H9 (cell line): ENCODE results near the gene PIM3. TPM values are rescaled to one million over a fixed set of nuclear protein-coding genes. Genes with fewer than 3 reads are reported as not detected.
A peak's percentile ranks its signal among the peaks of the same experiment; 100 is the strongest.

ENCODE experiments used
- DNase-seq: peaks from one replicate; pipeline ENCODE4 v3.0.0-alpha.2; 2017
- H2AFZ ChIP-seq: one replicate; pipeline ENCODE4 v1.6.1; 2013; ENCODE audit warnings: mild to moderate bottlenecking, low read length, control low read depth, moderate library complexity
- H2AK5ac ChIP-seq: 2 replicates; pipeline ENCODE4 v1.6.1; 2013; ENCODE audit warnings: low read length, control low read depth, mixed read lengths; ENCODE audit not compliant: insufficient read length
- H2BK120ac ChIP-seq: one replicate; pipeline ENCODE4 v1.6.1; 2013; ENCODE audit warnings: low read depth, mild to moderate bottlenecking, low read length, control low read depth, inconsistent platforms; ENCODE audit not compliant: poor library complexity, severe bottlenecking
- H2BK12ac ChIP-seq: 2 replicates; pipeline ENCODE4 v1.6.1; 2013; ENCODE audit warnings: low read length, control low read depth, mixed read lengths, low read depth; ENCODE audit not compliant: insufficient read length
- H2BK15ac ChIP-seq: 2 replicates; pipeline ENCODE4 v1.6.1; 2013; ENCODE audit warnings: low read depth, low read length, control low read depth
- H2BK20ac ChIP-seq: one replicate; pipeline ENCODE4 v1.6.1; 2013; ENCODE audit warnings: low read depth, mild to moderate bottlenecking, low read length, control low read depth, inconsistent platforms; ENCODE audit not compliant: poor library complexity, severe bottlenecking
- H2BK5ac ChIP-seq: 2 replicates; pipeline ENCODE4 v1.6.1; 2013; ENCODE audit warnings: low read length, control low read depth, mixed read lengths; ENCODE audit not compliant: insufficient read length
- H3K14ac ChIP-seq: 2 replicates; pipeline ENCODE4 v1.6.1; 2013; ENCODE audit warnings: low read length, control low read depth; ENCODE audit not compliant: insufficient read depth
- H3K18ac ChIP-seq: 2 replicates; pipeline ENCODE4 v1.6.1; 2013; ENCODE audit warnings: low read depth, mild to moderate bottlenecking, mixed read lengths, low read length, control low read depth; ENCODE audit not compliant: insufficient read length
- H3K23ac ChIP-seq: 2 replicates; pipeline ENCODE4 v1.6.1; 2013; ENCODE audit warnings: low read length, control low read depth, mixed read lengths, low read depth; ENCODE audit not compliant: insufficient read length
- H3K23me2 ChIP-seq: 2 replicates; pipeline ENCODE4 v1.6.1; 2013; ENCODE audit warnings: low read depth, mild to moderate bottlenecking, mixed read lengths, low read length, control low read depth; ENCODE audit not compliant: insufficient read length, poor library complexity, severe bottlenecking
- H3K27ac ChIP-seq: 2 replicates; pipeline ENCODE4 v1.5.1; 2013; ENCODE audit warnings: low read length, control low read depth, mixed read lengths, low read depth; ENCODE audit not compliant: insufficient read length
- H3K27me3 ChIP-seq: 2 replicates; pipeline ENCODE4 v1.6.1; 2013; ENCODE audit warnings: low read length, control low read depth, inconsistent platforms; ENCODE audit not compliant: insufficient read depth
- H3K4ac ChIP-seq: 2 replicates; pipeline ENCODE4 v1.6.1; 2013; ENCODE audit warnings: low read depth, mild to moderate bottlenecking, control low read depth, inconsistent platforms, low read length, moderate library complexity
- H3K4me1 ChIP-seq: 2 replicates; pipeline ENCODE4 v1.6.1; 2013; ENCODE audit warnings: low read length, control low read depth, inconsistent platforms; ENCODE audit not compliant: insufficient read depth
- H3K4me2 ChIP-seq: 2 replicates; pipeline ENCODE4 v1.6.1; 2013; ENCODE audit warnings: low read length, control low read depth, mixed read lengths; ENCODE audit not compliant: insufficient read length, insufficient read depth
- H3K56ac ChIP-seq: 2 replicates; pipeline ENCODE4 v1.6.1; 2013; ENCODE audit warnings: low read depth, mild to moderate bottlenecking, mixed read lengths, low read length, control low read depth; ENCODE audit not compliant: insufficient read length
- H3K79me1 ChIP-seq: 2 replicates; pipeline ENCODE4 v1.6.1; 2013; ENCODE audit warnings: low read depth, mild to moderate bottlenecking, moderate library complexity, low read length, control low read depth, inconsistent platforms; ENCODE audit not compliant: insufficient read depth, poor library complexity, severe bottlenecking
- H3K79me2 ChIP-seq: 2 replicates; pipeline ENCODE4 v1.6.1; 2013; ENCODE audit warnings: low read length, control low read depth, inconsistent platforms; ENCODE audit not compliant: insufficient read depth
- H3K9ac ChIP-seq: 2 replicates; pipeline ENCODE4 v1.6.1; 2013; ENCODE audit warnings: low read length, control low read depth, mixed read lengths; ENCODE audit not compliant: insufficient read length; ENCODE audit errors: extremely low read depth
- H3K9me3 ChIP-seq: one replicate; pipeline ENCODE4 v1.6.1; 2013; ENCODE audit warnings: low read depth, low read length, inconsistent platforms; ENCODE audit not compliant: control insufficient read depth
- H3T11ph ChIP-seq: one replicate; pipeline ENCODE4 v1.6.1; 2013; ENCODE audit warnings: mild to moderate bottlenecking, low read length, control low read depth, inconsistent platforms
- H4K20me1 ChIP-seq: one replicate; pipeline ENCODE4 v1.6.1; 2013; ENCODE audit not compliant: control insufficient read depth, insufficient read length, insufficient read depth
- H4K5ac ChIP-seq: 2 replicates; pipeline ENCODE4 v1.6.1; 2013; ENCODE audit warnings: low read depth, mild to moderate bottlenecking, mixed read lengths, low read length, control low read depth; ENCODE audit not compliant: insufficient read length
- H4K8ac ChIP-seq: replicated peaks from 2 replicates; pipeline ENCODE4 v1.6.1; 2013; ENCODE audit warnings: low read length, control low read depth, mixed read lengths, low read depth; ENCODE audit not compliant: insufficient read length
- H4K91ac ChIP-seq: 2 replicates; pipeline ENCODE4 v1.6.1; 2013; ENCODE audit warnings: low read depth, mild to moderate bottlenecking, moderate library complexity, mixed read lengths, low read length, control low read depth; ENCODE audit not compliant: insufficient read length
- H3K27ac Mint-ChIP-seq, 3 experiments: 2 replicates in 2 of 3; 3 replicates in 1 of 3; pipeline ENCODE4 v1.8.0; 2020 to 2021; ENCODE audit warnings: mixed read lengths in 3 of 3, mild to moderate bottlenecking in 1 of 3, moderate library complexity in 1 of 3
- H3K27me3 Mint-ChIP-seq: 2 replicates; pipeline ENCODE4 v1.8.0; 2021; ENCODE audit warnings: low read depth, mild to moderate bottlenecking, moderate library complexity, mixed read lengths
- H3K36me3 Mint-ChIP-seq, 3 experiments: 2 replicates in 2 of 3; 3 replicates in 1 of 3; pipeline ENCODE4 v1.8.0; 2020 to 2021; ENCODE audit warnings: low read depth in 3 of 3, mixed read lengths in 3 of 3; ENCODE audit not compliant: insufficient read depth in 1 of 3
- H3K4me1 Mint-ChIP-seq, 2 experiments: 2 replicates each; pipeline ENCODE4 v1.8.0; 2020; ENCODE audit warnings: mixed read lengths in 2 of 2
- H3K4me3 Mint-ChIP-seq, 2 experiments: 2 replicates in 1 of 2; 3 replicates in 1 of 2; pipeline ENCODE4 v1.8.0; 2020 to 2021; ENCODE audit warnings: mild to moderate bottlenecking in 2 of 2, mixed read lengths in 2 of 2, moderate library complexity in 1 of 2
- H3K9me3 Mint-ChIP-seq, 2 experiments: 2 replicates in 1 of 2; 3 replicates in 1 of 2; pipeline ENCODE4 v1.8.0; 2020; ENCODE audit warnings: mild to moderate bottlenecking in 2 of 2, mixed read lengths in 2 of 2, moderate library complexity in 1 of 2
- WGBS: extraction: QIAGEN DNeasy Blood & Tissue Kit; methylation state at CpG from one replicate; pipeline ENCODE4 v1.1.7; 2013; ENCODE audit warnings: missing lambda C conversion rate, low lambda C conversion rate, mixed read lengths; ENCODE audit not compliant: insufficient read length; ENCODE audit errors: extremely low coverage; 5-methylcytosine and 5-hydroxymethylcytosine counted together
- total RNA-seq: library from RNA; stranded (reverse); gene quantifications from 2 replicates; pipeline ENCODE4 v1.2.1, GENCODE V29; 2021
- TF ChIP-seq, protein P1 (sequence below): fragments of 200-600 bp; sonication (generic); conservative IDR thresholded peaks from 3 replicates; pipeline ENCODE4 v1.8.0; 2021; ENCODE audit warnings: antibody characterized with exemption, mild to moderate bottlenecking

The PIM3 gene
- total RNA-seq, 1 experiment from 2014 or later: 43.4 TPM

DNA sequence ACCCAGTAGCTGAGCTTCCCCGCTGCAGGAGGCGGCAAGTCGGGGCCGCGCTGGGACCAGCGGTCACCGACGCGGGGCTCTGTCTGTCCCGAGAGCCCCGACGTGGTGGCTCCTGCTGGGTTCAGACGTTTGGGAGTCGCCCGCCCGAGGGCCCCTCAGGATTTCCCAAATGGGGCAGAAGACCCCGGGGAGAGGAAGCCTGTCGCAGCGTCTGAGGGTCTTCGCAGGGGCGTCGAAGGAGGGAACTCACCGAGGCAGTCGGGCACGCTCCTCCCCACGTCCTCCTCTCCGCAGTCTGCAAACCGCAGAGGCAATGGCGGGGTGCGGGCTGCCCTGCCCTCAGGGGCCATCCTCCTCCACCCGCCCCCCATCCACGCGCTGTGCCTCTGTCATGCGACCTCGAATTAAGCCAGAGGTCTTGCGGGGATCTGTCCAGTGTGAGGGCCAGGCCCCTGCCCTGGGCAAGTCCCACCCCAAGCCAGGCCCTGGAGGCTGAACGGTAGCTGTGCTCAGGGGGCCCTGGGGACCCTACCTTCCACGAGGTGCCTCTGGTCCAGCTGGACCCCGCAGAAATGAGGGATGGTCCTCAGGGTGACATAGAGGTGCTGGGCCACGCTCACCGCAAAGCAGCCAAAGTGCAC is 39.5 kb downstream of the PIM3 start:
- H4K8ac ChIP-seq: no peak overlapping the region
- no peak overlapping the region for H2AK5ac ChIP-seq
- H3K79me2 ChIP-seq: no peaks in the 10 kb centered on the region
- H2BK12ac ChIP-seq: no peak overlapping the region
- Mint-ChIP-seq H3K4me3 (peak overlapping the region; percentile 33 to 60; a peak in 4 of 5 replicates), H3K36me3 (no peaks in the 10 kb centered on the region; a peak in 1 of 7 replicates), H3K27ac (no peak overlapping the region), H3K4me1 (peaks cover 11 to 18% of the 10 kb centered on the region in 2 experiments; a peak in 3 of 4 replicates), H3K9me3 (no peaks in the 10 kb centered on the region; a peak in 2 of 5 replicates), H3K27me3 (peaks cover 32% of the 10 kb centered on the region)
- no peak overlapping the region for H2BK120ac ChIP-seq
- no peak overlapping the region for H3K4ac ChIP-seq
- no peak overlapping the region for H2BK5ac ChIP-seq
- no peak overlapping the region for H3K9ac ChIP-seq
- H4K91ac ChIP-seq: no peak overlapping the region
- TF ChIP-seq, protein P1, sequence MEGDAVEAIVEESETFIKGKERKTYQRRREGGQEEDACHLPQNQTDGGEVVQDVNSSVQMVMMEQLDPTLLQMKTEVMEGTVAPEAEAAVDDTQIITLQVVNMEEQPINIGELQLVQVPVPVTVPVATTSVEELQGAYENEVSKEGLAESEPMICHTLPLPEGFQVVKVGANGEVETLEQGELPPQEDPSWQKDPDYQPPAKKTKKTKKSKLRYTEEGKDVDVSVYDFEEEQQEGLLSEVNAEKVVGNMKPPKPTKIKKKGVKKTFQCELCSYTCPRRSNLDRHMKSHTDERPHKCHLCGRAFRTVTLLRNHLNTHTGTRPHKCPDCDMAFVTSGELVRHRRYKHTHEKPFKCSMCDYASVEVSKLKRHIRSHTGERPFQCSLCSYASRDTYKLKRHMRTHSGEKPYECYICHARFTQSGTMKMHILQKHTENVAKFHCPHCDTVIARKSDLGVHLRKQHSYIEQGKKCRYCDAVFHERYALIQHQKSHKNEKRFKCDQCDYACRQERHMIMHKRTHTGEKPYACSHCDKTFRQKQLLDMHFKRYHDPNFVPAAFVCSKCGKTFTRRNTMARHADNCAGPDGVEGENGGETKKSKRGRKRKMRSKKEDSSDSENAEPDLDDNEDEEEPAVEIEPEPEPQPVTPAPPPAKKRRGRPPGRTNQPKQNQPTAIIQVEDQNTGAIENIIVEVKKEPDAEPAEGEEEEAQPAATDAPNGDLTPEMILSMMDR: no peak
- no peak overlapping the region for H3K23ac ChIP-seq
- H3K9me3 ChIP-seq: no peaks in the 10 kb centered on the region
- peak overlapping the region; percentile 42 for H3K4me2 ChIP-seq
- no peak overlapping the region for H2BK20ac ChIP-seq
- no peak overlapping the region for H3T11ph ChIP-seq
- H3K18ac ChIP-seq: no peak overlapping the region
- H2AFZ ChIP-seq: no peak overlapping the region
- H2BK15ac ChIP-seq: no peak overlapping the region; the same call in 1 of the 2 replicates
- no peak overlapping the region for H3K27ac ChIP-seq
- H3K56ac ChIP-seq: no peak overlapping the region
- peaks cover 4% of the 10 kb centered on the region for H3K23me2 ChIP-seq
- no peaks in the 10 kb centered on the region for H3K79me1 ChIP-seq
- DNase-seq: no peak
- WGBS: no CpG with 5 or more reads among the region's 41 CpGs
- no peaks in the 10 kb centered on the region for H3K4me1 ChIP-seq
- H3K27me3 ChIP-seq: peaks cover 9% of the 10 kb centered on the region; the same call in 1 of the 2 replicates
- H4K5ac ChIP-seq: no peak overlapping the region
- H4K20me1 ChIP-seq: no peaks in the 10 kb centered on the region
- no peak overlapping the region for H3K14ac ChIP-seq
